SU-DHL-6 (cell line): ENCODE data around the gene ABTB1.

ENCODE experiments used
- H2AFZ ChIP-seq: fragments of 200-600 bp; sonication (generic); 2 replicates; pipeline ENCODE4 v1.6.1; 2014; ENCODE audit warnings: low read depth, mild to moderate bottlenecking, moderate library complexity, mixed read lengths, antibody characterized with exemption, low read length; ENCODE audit not compliant: severe bottlenecking
- H3F3A ChIP-seq: fragments of 200-600 bp; shearing (Covaris generic); 2 replicates; pipeline ENCODE4 v1.6.0; 2016; ENCODE audit warnings: antibody characterized with exemption, mild to moderate bottlenecking; ENCODE audit not compliant: insufficient read depth
- H3K27ac ChIP-seq: fragments of 200-600 bp; sonication (generic); 2 replicates; pipeline ENCODE4 v1.5.1; 2016; ENCODE audit warnings: low read depth, mild to moderate bottlenecking, low read length, moderate library complexity, mixed read lengths
- H3K27me3 ChIP-seq: fragments of 200-600 bp; sonication (generic), shearing (Covaris generic); 2 replicates; pipeline ENCODE4 v1.6.0; 2014; ENCODE audit warnings: mild to moderate bottlenecking, low read length
- H3K36me3 ChIP-seq: fragments of 200-600 bp; sonication (generic); 2 replicates; pipeline ENCODE4 v1.6.1; 2014; ENCODE audit warnings: mild to moderate bottlenecking, low read length, mixed read lengths
- H3K4me2 ChIP-seq: fragments of 300-600, 200-600 bp; shearing (Covaris generic), sonication (generic); 2 replicates; pipeline ENCODE4 v1.6.0; 2014; ENCODE audit warnings: low read length, low read depth, mild to moderate bottlenecking; ENCODE audit not compliant: poor library complexity, severe bottlenecking
- H3K4me3 ChIP-seq: fragments of 200-600 bp; sonication (generic); 2 replicates; pipeline ENCODE4 v1.5.1; 2014; ENCODE audit warnings: antibody characterized with exemption, low read length, mild to moderate bottlenecking, mixed read lengths; ENCODE audit not compliant: insufficient read depth, poor library complexity, severe bottlenecking
- H3K79me2 ChIP-seq: fragments of 200-600 bp; sonication (generic); 2 replicates; pipeline ENCODE4 v1.6.1; 2014; ENCODE audit warnings: mild to moderate bottlenecking, low read length, moderate library complexity; ENCODE audit not compliant: insufficient read depth
- H3K9ac ChIP-seq: fragments of 200-600 bp; sonication (generic); 2 replicates; pipeline ENCODE4 v1.7.0; 2014; ENCODE audit warnings: mild to moderate bottlenecking, low read length
- H3K9me2 ChIP-seq: fragments of 200-600 bp; sonication (generic); replicated peaks from 2 replicates; pipeline ENCODE4 v1.6.1; 2014; ENCODE audit warnings: low read length; ENCODE audit not compliant: insufficient read depth
- H3K9me3 ChIP-seq: fragments of 200-600 bp; sonication (generic); 2 replicates; pipeline ENCODE4 v1.6.1; 2014; ENCODE audit warnings: low read length, mixed read lengths; ENCODE audit not compliant: insufficient read depth
- H4K20me1 ChIP-seq: fragments of 200-600 bp; sonication (generic); 2 replicates; pipeline ENCODE4 v1.6.1; 2014; ENCODE audit warnings: low read depth, mild to moderate bottlenecking, antibody characterized with exemption, low read length, moderate library complexity, mixed read lengths
- EZH2phosphoT487 ChIP-seq: fragments of 200-600 bp; sonication (generic), shearing (Covaris generic); conservative IDR thresholded peaks from 2 replicates; pipeline ENCODE4 v1.6.1; 2018; ENCODE audit warnings: mild to moderate bottlenecking, antibody characterized with exemption, low read length, moderate library complexity, mixed read lengths
- TF ChIP-seq, protein P1 (sequence below): fragments of 200-600 bp; sonication (generic); IDR thresholded peaks from one replicate; pipeline ENCODE4 v1.5.1; 2017; ENCODE audit warnings: antibody characterized with exemption, mild to moderate bottlenecking, low read length, moderate library complexity; ENCODE audit not compliant: insufficient read depth, poor library complexity, severe bottlenecking

Gene ABTB1

DNA sequence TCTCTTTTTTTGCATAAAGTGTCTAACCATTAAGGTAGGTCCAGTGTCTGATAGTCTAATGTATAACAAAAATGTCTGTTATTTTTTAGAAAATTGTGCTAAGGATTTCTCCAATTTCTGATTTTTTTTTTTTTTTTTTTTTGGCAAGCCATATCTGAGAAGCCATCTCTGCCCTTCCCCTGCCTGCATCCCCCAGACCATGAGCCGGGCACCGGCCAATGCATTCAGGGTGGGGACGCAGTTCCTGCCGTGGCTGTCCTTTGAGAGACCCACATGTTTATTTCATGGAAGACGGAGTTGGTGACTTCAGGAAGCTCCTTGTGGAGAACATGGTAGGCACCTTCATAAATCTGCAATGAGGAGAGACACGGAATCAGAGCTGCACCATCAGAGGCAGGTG is 19.2 kb downstream of the ABTB1 start:
- TF ChIP-seq EZH2phosphoT487: no peak
- TF ChIP-seq, protein P1, sequence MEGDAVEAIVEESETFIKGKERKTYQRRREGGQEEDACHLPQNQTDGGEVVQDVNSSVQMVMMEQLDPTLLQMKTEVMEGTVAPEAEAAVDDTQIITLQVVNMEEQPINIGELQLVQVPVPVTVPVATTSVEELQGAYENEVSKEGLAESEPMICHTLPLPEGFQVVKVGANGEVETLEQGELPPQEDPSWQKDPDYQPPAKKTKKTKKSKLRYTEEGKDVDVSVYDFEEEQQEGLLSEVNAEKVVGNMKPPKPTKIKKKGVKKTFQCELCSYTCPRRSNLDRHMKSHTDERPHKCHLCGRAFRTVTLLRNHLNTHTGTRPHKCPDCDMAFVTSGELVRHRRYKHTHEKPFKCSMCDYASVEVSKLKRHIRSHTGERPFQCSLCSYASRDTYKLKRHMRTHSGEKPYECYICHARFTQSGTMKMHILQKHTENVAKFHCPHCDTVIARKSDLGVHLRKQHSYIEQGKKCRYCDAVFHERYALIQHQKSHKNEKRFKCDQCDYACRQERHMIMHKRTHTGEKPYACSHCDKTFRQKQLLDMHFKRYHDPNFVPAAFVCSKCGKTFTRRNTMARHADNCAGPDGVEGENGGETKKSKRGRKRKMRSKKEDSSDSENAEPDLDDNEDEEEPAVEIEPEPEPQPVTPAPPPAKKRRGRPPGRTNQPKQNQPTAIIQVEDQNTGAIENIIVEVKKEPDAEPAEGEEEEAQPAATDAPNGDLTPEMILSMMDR: no peak
- no peaks in the 10 kb centered on the region for H3F3A ChIP-seq
- H3K4me2 ChIP-seq: no peak overlapping the region

DNA sequence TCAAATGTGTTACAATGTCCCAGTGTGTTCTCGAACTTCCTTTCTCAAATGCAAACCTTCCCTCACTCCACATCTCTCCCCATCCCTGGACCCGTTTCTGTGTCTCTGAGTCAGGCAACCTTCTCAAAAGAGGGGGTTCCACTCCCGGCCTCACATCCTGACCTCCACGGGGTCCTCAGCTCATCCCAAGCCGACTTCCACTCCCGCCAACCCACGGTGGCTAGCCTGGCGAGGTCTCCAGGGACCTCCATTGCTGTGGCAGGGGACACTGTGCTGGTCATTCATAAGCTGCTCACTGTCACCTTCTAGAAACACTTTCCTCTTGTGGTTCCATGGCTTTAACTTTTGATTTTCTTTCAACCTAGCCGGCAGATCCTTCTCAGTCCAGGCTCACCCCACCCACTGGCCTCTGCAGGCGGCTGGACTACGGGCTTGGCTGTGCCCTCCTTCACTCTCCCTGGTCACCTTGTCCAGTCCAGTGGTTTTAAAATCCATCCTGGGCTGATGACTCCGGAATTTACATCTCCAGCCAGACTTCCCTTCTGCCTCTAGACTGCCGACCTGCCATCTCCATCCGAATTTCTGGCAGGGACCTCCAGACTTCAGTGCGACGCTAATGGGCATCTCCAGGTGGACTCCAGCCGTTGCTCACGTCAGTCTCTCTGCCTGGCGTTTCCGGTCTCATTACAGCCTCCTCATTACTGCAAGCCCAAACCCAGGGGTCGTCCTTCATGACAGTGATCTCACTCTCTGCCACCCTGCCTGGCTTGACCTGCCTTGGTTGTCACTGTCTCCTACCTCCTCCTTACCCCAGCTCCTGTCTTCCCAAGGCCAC is 20.0 kb downstream of the ABTB1 start:
- Histone ChIP-seq H3K79me2 (no peaks in the 10 kb centered on the region), H3K27ac (no peak overlapping the region), H3F3A (no peaks in the 10 kb centered on the region), H3K4me3 (no peak overlapping the region), H3K9me2 (no peaks in the 10 kb centered on the region), H3K36me3 (no peaks in the 10 kb centered on the region), H3K9me3 (no peaks in the 10 kb centered on the region), H4K20me1 (no peaks in the 10 kb centered on the region), H3K4me2 (no peak overlapping the region), H3K27me3 (no peaks in the 10 kb centered on the region), H3K9ac (no peak overlapping the region), H2AFZ (no peak overlapping the region)
- TF ChIP-seq, protein P1: no peak
- TF ChIP-seq EZH2phosphoT487: no peak

More for the DNA sequence above, 19.2 kb downstream of the ABTB1 start:
- Histone ChIP-seq H2AFZ (no peak overlapping the region), H3K36me3 (no peaks in the 10 kb centered on the region), H3K9me2 (no peaks in the 10 kb centered on the region), H3K27me3 (no peaks in the 10 kb centered on the region), H4K20me1 (no peaks in the 10 kb centered on the region), H3K79me2 (no peaks in the 10 kb centered on the region), H3K9ac (no peak overlapping the region), H3K27ac (no peak overlapping the region), H3K9me3 (no peaks in the 10 kb centered on the region; the same call in 1 of the 2 replicates), H3K4me3 (no peak overlapping the region)

DNA sequence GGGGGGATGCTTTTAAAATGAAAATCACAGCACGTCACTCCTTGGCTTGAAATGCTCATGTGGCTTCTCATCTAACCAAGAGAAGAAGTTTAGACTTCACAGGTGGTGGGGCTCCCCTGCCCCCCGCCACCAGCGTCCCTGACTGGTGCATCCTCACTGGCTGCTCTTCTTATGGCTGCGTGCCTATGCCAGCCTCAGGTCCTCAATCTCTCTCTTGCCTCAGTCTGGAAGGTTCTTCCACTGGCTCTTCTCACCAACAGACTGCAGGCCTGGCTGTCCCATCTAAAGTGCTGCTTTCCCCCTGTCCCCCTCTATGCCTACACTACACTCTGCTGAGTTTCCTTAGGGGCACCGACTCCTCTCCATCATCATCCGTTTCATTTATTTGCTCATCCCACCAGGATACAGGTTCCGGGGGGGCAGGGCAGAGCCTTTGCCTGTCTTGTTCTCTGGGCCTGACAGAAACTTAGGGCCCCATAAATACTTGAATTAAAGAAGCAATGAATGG is 20.6 kb downstream of the ABTB1 start:
- Histone ChIP-seq H3K36me3 (no peaks in the 10 kb centered on the region), H3F3A (no peaks in the 10 kb centered on the region), H3K4me2 (no peak overlapping the region), H2AFZ (no peak overlapping the region), H3K9me3 (no peaks in the 10 kb centered on the region), H3K79me2 (no peaks in the 10 kb centered on the region), H3K27me3 (no peaks in the 10 kb centered on the region), H3K9me2 (no peaks in the 10 kb centered on the region), H4K20me1 (no peaks in the 10 kb centered on the region), H3K27ac (no peak overlapping the region), H3K4me3 (no peak overlapping the region), H3K9ac (no peak overlapping the region)
- no peak for TF ChIP-seq EZH2phosphoT487
- TF ChIP-seq, protein P1: no peak
